LoVo (cell line): ENCODE data around the gene ACP1.

Source experiments
- DNase-seq: peaks from one replicate; pipeline ENCODE4 v3.0.0-alpha.2; 2016; ENCODE audit warnings: low spot score

The ACP1 gene

DNA sequence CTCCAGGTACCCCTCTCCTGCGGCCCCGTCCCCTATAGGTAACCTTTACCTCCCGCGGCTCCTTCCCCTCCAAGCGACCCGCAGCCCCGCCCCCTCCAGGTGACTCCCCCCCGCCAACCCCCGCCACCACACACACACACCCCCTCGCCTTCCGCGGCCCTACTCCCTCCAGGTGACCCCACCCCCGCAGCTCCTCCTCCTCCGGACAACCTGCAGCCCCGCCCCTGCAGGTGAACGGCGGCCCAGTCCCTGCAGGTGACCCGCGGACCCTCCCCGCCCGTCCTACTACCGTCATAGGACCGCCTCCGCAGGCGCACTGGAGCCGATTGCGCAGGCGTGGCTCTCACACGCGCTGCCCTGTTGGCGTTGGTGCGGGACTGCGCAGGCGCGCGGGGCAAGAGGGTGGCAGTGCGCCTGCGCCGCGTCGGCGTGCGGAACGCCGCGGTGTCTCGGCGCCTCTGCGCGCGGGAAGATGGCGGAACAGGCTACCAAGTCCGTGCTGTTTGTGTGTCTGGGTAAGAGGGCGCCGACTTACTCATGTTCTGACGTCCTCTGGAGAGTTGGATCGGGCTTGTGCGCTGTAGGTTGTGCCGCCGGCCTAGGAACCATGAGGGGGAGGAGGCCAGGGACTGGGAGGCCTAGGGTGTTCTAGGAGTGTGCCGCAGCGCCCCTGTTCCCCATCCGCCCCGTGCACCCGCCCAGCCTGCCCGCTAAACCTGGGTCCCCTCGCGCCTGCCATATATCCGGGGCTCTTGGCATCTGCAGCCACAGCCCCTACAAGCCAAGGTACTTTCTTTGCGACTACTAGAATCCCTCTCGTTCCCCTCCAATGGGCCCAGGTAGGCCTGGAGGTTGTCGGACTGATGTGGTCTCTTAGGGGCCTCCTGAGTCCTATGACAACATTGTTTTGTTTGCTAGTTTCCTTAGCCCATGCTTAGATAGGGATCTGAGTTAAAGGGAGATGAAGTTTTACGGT, at the start of gene ACP1:
Gene ACP1 (plus strand): TSS at position 455 of the 976 bp plus-strand sequence. CDS start 18 bp downstream, at position 473.
- peak; percentile 97 for DNase-seq

DNA sequence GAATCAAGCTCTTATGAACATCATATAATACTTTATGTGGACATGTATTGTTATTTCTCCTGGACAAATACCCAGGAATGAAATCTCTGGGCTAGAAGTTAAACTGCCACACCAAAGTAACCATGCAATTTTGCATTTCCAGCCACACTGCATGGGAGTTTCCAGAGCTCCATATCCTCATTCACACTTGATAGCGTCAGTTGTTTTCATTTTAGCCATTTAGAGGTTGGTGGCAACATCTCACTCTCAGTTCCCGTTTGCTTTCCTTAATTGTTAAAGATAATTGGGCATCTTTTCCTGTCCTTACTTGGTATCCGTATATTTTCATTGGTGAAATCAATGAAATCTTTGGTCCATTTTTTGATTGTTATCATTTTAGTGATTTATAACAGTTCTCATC, 48.7 kb upstream of the ACP1 start:
- no peak for DNase-seq

DNA sequence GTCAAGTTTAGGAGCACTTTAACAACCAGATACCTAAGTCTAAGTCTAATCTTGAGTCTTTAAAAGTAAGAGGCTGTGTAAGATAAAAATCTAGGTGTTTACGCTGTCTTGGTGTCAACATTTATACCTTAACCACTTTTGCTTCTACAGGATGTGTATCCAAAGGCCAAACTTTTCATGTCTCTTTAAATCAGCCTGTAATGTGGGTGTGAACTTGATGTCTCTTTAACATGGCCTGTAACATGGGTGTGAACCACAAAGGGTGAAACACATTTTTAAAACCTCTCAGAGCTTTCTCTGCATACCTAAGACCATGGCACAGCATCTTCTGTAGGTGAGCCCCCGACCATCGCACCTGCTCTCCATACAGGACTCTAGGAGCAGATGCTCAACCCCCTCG, 41.3 kb upstream of the ACP1 start:
- DNase-seq, result no peak

DNA sequence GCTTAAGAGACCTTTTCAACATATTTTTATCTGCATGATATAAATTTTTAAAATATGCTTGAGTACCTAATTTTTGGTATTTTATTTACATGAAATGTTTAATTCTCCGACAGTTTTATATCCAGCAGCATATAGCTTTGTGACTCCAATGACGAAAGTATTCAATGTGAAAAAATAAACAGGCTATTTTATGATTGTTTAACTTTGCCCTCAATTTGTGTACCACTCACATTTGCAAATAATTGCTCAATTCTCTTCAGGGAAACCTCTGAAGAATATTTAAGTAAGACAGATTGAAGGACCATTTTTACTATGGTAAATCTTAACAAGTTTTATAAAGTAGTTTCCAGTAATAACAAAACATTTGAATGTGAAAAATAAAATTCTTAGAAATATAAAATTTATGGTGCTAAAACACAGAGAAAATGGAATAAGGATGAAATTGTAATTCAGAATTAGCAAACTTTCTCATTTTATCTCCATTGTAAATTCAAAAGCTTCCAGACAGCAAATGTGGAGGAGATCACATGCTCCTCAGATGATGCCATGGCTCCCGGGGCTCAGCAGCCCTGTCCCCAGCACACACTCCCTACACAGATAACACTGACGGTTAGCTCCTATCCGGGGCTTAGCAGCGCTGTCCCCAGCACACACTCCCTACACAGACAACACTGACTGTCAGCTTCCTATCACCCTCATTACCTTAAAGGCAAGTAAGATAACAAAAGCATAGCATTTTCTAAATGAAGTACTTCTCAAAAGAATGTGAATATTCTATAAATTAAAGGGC, 40.6 kb upstream of the ACP1 start:
- DNase-seq, result no peak

DNA sequence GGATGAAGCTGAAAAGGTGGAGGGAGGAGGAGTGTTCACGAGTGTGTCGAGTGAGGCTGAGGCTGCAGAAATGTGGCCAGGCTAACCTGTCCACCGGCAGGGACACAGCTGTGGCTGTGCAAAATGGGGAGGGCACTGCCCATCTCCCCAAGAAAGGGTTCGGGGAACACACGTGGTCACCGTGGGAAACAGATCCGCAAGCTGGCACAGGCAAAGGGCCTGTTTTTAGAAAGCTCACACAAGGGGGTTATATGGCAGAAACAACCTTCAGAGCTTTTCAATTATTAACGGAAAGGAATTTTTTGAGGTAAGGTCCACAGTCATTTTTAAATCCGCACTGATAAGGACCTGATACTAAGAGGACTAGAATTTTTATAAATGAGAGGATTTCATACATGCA, 36.6 kb upstream of the ACP1 start:
- no peak for DNase-seq

DNA sequence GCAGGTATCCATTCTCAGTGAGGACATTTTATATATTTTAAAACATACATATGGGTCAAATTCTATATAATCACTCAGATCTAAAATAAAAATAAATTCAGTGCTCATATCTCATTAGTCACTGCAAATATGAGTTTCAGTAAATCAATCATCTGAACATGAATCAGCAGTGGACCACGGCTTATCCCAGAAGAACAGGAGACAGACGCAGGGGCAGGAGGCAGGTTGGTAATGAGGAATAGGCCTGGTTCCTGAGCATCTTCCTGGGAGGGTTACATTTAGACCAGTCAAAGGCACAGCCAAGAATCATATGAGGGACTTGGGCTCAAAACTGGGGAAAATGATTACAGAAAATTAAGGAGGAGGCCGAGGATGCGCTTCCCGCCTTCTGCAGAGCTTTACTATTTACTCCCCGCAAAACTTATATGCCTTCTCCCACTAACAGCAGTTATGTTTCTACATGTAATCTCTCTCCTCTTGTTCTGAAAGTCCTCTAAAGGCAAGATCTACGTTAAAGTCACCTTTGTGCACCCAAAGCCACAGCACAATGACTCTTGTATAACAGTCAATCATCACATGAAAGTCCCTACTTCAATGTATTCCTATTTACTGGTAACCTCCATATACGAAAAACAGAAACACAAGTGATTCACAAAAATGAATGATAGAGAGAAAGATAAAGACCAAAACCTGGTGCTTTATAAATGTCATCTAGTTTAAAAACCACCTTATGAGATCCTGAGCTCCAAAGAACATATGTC, 36.0 kb upstream of the ACP1 start:
- no peak for DNase-seq

DNA sequence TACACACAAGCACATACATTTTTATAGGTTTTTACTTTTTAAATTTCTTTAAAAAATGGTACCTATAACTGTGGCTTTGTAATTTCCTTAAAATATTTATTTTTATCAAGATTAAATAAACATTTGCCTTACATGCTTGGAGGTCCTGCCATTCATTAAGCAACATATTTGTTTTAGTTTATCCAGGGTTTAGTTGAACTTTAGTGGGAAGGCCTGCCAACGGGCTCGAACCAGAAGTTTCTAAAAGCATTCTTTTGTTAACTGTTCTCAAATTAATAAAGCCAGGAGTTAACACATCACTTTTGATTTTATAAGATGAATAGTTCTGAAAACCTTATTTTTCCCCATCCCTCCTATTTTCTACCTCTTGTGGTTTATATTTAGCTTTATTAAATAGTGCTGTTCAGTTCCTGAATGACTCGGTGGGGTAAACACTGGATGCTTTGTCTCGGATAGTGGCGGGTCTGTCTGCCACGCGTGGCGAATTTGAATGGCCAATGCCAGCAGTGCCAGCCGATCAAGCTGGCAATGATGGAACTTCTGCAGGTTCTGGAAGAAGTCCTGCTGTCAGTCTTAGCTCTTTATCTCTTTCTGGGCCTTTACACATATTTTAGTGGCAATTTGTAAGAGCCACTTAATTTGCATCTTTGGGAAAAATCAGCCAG, 33.1 kb upstream of the ACP1 start:
- DNase-seq, result no peak

DNA sequence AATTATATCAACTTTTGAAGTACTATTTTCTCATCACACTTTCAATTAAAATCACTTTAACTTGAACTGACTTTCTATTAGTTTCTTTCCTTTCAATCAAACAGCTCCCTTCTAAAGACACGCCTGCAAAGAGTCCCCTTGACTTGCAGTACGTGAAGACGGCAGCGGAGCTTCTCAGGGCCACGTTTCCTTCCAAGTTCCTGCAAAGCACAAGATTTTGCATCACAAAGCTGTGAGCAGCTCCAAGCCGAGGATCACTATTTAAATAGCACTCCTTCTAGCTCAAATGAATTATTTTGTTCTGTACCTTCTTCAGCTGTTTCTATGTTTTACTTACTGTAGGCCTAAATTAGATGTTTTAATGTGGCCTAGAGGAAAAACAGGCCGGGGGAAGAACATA, 31.7 kb upstream of the ACP1 start:
- no peak for DNase-seq

DNA sequence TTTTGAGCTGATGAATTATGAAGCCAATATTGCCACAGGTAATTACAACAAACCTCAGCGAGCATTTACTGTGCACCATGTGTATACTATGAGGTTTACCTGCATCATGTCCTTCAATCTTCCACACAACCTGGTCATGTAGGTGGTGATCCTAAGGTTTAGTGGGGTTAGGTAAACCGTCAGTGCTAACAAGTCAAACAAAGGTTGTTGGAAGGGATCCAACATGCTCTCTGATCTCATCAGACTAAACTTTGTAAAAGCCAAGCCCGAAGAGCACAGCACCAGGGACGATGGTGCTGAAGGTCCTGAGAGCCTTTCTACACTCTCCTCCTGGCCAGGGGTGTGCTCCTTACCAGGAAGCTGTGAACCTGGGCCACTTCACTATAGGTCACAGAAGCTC, 30.3 kb upstream of the ACP1 start:
- no peak for DNase-seq

DNA sequence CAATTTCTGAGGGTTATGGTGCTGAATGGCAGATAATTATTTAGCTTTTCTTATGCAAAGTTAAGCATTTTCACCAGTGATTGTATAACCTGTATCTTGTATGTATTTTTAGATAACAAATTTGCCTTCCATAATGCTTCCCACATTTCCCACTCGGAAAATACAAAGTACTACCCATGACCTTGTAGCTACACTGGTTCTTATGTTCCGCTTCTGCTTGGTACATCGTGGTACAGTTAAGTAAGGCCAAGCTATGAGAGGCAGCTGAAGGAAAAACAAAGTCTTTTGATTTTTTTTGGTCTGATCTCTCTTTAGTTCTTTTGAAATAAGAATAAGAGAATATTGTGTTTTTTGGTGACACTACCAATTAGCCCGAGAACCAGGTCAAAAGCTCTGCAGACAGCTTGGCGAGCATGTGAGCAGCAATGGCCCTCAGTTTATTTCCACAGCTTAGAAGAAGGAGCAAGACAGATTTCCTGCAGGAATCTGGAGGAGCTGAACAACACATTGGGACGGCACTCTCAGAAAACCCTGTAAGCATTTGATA, 27.7 kb upstream of the ACP1 start:
- no peak for DNase-seq

DNA sequence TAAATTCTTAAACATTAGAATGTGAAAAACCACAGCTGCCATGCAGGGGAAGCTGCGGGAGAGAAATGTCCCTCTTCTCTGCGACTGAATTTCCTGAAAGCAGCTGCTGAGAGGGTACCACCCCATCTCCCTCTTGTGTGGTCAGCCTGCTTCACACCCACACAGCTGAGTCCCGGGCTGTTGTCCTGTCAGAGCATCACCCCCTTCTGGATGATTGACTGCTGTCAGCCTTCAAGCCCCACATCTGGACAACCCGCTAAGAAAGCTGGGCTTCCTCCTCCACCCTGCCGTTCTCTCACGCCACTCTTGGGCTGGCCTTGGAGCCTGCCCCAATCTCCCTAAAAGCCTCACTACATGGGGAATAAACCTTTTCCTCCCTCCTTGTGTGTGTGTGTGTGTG, 26.9 kb upstream of the ACP1 start:
- no peak for DNase-seq

DNA sequence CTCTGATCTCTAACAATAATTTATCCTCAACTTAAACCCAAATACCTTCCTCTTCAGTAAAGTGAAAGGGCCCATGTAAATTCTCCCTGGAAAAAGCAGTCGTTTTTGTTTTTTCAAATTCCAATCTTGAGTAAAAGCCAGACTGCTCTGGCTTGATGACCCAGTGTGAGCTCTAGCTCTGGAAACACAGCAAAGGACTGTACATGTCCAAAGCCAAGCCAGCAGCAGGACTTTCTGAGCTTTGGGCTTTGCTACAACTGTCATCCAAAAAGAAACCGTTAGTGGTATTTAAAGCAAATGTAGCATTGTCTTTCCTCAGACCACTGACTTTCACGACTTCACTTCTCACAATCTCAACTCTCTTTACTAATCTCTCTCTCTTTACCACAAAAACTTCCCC, 26.3 kb upstream of the ACP1 start:
- DNase-seq, result no peak

DNA sequence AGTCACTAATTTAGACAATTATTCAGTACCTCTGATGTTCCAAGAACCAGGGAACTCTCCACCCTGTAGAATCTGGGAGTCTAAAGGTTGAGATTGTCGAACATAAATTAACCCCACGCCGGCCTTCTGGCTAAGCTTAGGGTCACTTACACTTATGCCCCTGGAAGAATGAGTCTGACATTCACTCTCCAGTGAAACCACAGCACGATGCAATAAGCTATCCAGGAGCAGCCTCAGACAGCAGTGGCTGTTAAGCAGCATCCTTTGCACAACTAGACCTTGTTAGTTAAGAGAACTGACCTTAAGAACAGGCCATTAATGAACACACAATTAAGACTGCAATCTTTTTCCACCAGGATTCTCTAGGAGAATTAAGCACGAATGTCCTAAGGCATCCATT, 25.9 kb upstream of the ACP1 start:
- no peak for DNase-seq

DNA sequence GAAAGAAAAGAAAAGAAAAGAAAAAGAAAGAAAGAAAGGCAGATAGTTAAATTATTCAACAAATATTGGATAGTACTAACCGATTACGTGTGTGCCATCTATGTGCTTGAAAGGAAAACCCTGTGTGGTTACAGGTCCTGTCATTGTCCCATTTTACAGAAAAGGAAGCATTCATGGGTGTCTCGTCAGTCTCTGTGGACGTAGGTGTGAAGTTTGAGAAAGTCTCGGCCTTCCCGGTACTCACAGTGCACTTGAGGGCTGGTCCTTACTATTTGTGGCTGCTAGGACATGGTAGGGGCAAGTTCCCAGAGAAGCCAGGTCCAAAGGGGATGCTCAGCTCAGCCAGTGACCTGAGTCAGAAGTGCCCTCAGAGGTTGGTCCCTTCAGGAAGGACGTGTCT, 20.2 kb upstream of the ACP1 start:
- DNase-seq, result no peak

DNA sequence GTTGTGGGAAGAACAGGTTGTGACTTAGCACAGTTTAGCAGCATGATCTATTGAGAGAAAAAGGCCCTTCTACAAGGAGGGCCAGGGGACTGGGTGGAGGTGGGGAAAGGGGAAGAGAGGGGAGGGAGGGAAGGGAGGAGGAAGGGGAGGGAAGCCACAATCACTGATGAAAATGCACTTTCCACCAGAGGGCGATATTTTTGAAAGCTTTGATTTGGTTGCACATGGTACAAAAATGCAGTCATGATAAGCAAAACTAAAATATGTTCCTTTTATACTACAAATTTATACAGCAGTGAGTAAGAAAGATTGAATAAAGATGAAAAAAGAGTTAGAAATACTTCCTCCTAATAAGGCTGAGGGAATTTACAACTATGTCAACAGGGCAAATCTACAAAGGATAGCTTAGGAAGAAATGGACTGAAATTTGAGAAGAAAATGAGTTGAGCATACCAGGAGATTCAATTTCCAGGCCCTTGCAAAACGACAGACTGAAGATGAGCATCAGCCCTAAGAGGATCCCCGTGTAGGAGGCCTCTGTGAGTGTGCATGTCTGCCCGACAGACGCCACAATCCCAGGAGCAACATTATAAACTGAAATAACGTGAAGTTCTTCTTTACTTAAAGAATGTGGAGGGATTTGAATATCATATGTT, 18.1 kb upstream of the ACP1 start:
- DNase-seq, result peak; percentile 8

DNA sequence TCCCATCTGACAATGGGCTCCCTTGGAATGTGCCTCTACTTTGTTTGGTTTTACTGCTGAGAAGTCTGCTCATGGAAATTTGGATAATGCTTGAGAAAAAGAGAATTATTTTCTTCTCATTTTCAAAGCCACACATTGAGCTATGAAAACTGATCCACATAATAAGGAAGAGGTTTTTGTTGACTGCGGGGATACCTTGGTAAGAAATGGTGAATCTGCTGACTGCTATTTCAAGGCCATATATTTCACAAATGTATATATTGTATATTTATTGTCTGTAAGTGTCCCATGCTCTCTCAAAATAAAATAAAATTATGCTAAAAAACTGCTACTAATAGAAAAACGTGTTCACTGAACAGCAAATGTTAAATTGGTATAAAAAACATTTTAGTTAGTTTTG, 16.0 kb upstream of the ACP1 start:
- DNase-seq, result no peak

DNA sequence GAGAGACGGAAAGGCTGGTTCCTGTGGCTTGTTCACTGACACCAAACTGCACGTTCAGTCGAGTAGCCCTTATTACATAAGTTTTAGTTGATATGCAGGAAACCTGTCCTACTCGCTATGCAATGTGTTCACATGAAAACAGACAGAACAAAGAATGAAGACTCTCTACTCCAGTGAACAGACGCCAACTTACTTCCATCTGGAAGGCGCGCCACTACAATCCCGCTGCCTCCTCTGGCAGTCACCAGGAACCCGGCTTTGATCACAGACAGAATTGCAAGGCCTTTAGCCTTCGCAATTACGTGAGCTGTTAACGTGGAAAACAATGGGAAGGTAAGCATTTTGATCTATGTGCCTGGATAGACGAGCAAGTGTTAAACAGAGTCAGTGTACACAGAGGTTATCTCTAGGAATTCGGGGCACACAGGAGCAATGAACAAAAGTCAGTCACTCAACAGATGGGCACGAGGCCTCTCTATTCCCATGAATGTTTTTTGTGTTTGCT, 15.2 kb upstream of the ACP1 start:
- DNase-seq, result no peak

DNA sequence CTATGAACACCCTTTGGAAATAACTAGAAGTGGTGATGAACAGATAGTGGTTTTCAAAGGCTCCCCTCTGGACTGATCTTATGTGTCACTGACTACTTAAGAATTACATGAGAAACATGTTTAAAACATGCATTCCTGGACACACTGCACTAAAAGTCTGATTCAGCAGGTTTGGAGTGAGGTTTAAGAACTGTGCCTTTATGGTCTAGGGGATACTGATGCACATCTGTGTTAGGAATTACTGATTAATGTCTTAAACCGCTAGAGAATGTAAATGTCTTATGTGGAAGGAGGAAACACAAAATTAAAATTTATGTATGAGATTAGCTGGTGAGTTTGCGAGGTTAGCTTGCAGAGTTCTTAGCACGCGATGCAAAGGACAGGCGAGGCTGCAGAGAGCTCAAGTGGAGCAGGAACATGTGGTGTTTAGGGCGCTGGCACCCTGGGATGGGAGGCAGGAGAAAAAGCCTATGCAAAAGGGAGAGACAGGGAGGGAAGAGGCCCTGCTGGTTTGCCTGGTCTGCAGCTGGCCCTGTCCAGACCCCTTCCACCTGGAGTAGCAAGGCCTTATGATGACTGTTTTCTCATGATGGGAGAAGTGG, 12.6 kb upstream of the ACP1 start:
- DNase-seq, result no peak

DNA sequence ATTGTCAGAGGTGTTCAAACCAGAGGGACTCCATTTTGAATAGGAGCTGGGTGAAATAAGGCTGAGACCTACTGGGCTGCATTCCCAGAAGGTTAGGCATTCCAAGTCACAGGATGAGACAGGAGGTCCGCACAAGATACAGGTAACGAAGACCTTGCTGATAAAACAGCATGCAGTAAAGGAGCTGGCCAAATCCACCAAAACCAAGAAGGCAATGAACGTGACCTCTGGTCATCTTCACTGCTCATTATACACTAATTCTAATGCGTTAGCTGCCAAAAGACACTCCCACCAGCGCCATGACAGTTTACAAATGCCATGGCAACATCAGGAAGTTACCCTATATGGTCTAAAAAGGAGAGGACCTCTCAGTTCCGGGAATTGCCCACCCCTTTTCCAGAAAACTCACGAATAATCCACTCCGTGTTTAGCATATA, 11.5 kb upstream of the ACP1 start:
- no peak for DNase-seq

DNA sequence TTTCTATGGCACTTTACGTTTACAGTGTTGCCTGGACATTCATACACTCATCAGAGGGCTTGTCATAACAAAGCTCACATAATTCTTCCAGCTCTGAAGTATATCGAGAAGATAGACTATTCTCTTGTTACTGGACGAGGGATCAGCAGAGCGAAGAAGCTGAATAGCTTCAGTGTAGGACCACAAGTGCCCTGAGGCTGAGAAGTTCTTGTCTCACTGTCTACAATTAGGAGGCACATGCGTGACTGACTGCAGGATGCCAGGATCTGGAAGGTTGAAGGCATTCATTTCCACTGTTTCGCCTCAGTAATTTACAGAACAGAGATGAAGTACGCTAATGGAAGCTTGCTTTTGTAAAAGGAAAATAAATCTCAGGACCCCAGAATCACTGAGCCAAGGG, 10.5 kb upstream of the ACP1 start:
- DNase-seq, result no peak
